HG02798 (cell line): ENCODE results near the gene GPR82.
A peak's percentile ranks its signal among the peaks of the same experiment; 100 is the strongest.
"Not testable (repeated sequence)": the region's sequence is repeated elsewhere in the genome, so short reads cannot be mapped to it uniquely, and the experiment has no call there.

ENCODE experiments used
- ATAC-seq: cut with Tn5 transposase; IDR thresholded peaks from one replicate; pipeline ENCODE4 v1.9.1; 2021; ENCODE audit warnings: mild to moderate bottlenecking; ENCODE audit not compliant: unreplicated experiment, poor library complexity

GPR82 gene

GRCh38 chrX:41716767-41717473, 7.1 kb upstream of the GPR82 start:
- no peak for ATAC-seq

DNA sequence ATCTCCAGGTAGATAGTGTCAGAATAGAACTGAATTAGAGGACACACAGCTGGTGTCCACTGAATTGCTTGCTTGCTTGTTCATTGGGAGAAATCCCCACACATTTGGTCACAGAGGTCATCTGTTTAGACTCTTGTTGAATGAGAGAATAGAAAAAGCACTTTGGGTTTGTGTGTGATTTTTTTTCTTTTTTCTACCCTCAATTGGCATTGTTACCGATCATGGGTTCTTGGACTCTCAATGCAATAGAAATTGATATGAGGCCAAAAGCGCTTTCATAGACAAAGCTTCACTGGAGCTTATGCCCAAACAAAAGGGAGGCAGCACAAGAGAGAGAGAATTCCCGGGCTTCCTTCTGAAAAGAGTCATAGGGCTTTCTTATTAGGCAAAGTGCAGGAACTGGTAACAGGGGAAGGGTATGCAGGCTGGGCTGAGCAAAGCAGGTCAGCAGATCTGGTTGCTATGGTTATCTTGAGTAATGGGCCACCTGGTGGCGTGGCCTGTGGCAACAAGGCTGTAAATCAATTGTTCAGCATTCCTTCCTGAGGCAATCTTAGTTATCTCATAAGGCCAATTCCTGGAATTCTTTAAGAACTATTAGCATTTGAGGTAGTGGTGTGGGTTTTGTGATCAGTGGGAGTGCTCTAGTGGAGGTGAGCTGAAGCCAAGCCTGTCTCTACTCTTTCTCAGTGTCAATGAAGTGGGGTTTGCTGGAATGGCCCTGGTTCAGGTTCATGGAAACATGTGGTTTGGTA, 5.3 kb upstream of the GPR82 start:
- ATAC-seq, result no peak

- ATAC-seq, result not testable (repeated sequence)
Observed at GRCh38 chrX:41719610-41720009, 4.4 kb upstream of the GPR82 start.

- peak; percentile 64 for ATAC-seq
Observed at GRCh38 chrX:41720125-41720779, 3.7 kb upstream of the GPR82 start.

DNA sequence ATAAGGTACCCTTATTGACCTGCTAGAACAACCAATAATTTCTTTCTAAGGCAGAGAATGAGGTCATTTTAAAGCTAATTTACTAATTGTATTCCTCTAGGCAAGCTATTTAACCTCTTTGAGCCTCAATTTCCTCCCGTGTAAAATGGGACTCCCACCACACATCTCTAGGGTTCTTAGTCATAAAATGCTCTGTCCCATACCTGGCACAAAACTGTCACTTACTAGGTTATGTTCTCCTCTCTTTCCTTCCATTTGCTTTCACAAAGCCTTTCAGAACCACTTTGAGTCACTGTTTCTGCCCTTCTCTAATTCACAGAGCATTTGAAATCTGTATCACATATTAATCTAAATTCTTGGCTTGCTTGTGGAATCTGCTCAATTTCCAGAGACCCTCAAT, 2.4 kb upstream of the GPR82 start:
- no peak for ATAC-seq

GRCh38 chrX:41722214-41722613, 1.8 kb upstream of the GPR82 start:
- ATAC-seq, result no peak

DNA sequence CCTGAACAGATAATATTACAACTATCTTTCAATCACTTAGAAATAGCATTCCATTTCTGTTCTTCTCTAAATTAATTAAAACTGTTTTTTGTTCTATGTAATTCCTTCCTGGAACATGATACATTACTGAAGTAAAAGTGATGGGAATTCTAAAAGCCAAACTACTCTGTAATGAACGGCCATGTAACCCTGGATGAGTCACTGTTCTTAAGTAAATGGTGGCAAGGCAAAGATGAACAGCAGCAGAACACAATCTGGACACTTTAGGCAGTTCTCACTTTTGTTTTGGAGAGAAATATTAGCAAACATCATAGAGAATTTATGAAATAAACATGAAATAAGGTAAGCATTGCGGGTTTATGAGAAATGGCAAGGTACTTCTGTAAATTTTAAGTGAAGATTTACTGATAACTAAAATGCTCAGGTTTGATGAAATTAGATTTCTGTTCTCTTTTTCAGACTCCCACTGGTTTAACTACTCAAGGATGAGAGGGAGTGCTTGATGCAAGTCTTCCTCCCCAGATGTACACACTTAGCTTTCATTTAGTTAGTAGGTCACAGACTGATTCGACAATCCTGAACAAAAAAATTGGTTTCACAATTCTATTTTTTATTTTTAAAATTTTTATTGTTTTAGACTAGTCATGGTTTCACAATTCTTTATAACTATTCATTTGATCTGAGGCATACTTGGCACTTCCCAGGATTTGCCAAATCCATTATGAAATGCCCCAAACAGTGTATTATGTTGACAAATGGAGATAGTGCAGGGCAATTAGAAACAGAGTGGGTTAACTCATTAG, 964 bp upstream of the GPR82 start:
- ATAC-seq, result no peak

GRCh38 chrX:41728125-41728524, 4.1 kb downstream of the GPR82 start:
- ATAC-seq, result no peak

GRCh38 chrX:41730081-41730480, 6.1 kb downstream of the GPR82 start:
- no peak for ATAC-seq

GRCh38 chrX:41732260-41732659, 8.3 kb downstream of the GPR82 start:
- no peak for ATAC-seq

- peak; percentile 98 for ATAC-seq
Observed at GRCh38 chrX:41733939-41734338, 10.0 kb downstream of the GPR82 start.

DNA sequence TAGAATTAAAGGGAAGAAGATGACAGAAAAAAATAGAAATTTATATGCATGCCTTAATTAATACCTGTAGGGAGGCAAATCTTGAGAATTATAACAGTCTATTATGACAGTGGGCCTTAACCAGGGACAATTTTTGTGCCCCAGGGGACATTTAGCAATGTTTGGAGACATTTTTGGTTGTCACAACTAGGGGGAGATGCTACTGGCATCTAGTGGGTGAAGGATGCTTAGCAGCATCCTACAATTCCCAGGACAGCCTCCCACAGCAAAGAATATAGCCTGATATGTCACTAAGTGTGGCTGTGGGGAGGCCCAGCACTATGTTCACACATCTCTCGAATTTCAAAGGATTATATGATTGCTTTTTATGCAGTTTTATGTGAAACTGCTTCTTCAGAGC, 10.5 kb downstream of the GPR82 start:
- no peak for ATAC-seq

- ATAC-seq, result no peak
Observed at GRCh38 chrX:41737065-41737464, 13.1 kb downstream of the GPR82 start.

- ATAC-seq, result no peak
Observed at GRCh38 chrX:41739871-41740270, 15.9 kb downstream of the GPR82 start.

GRCh38 chrX:41750716-41751115, 26.7 kb downstream of the GPR82 start:
- no peak for ATAC-seq

DNA sequence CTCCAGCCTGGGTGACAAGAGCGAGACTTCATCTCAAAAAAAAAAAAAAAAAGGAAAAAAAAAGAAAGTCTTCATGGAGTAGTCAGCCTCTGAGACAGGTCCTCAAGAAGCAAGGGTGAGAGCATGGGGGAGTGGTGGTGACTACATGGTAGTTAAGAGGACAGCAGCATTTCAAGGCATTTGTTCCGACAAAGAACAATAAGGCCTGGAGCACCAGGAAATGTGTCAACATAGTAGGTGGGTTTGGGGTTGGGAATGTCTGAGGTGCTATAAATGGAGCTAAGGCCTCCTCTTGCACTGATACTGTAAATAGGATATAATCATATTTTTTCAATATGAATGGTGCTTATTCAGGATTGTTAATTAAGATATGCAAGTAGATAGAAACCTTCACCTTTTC, 34.4 kb downstream of the GPR82 start:
- ATAC-seq, result no peak

DNA sequence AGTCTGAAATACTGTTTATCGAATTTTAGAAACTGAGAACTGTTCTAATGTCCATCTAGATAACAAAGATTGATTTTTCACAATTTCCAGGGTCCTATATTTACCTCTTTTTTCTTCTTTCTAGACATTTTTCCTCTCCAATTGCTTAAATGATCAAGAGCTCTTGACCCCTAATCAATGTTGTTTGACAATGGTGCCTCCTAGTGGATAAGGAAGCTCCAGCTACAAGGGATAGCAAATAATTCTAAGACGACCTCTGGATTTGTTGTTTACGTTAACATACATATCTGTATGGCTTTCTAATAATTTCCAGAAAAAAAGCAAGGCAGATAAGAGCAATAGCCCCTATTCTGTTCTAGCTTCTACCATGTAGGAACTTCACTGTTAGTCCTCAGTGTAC, 35.8 kb downstream of the GPR82 start:
- ATAC-seq, result no peak

DNA sequence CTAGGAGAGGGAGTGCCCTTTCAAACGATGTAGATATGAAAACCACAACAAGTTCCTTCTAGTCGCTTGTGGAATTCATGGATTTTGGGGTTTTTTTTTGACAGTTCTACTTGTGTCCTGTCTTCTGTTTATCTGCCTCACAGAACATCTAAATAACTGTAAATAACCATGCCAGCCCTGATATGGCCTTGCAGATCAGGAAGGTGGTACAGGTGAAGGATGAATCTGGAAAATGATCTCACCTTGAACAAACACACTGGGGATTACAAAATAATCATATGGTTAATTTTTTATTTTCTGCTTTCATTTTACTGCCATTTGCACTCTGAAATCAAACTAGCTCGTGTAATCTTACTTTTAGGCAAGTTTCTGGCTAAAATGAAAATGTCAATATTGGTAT, 37.2 kb downstream of the GPR82 start:
- ATAC-seq, result no peak

- ATAC-seq, result no peak
Observed at GRCh38 chrX:41761702-41762101, 37.7 kb downstream of the GPR82 start.

DNA sequence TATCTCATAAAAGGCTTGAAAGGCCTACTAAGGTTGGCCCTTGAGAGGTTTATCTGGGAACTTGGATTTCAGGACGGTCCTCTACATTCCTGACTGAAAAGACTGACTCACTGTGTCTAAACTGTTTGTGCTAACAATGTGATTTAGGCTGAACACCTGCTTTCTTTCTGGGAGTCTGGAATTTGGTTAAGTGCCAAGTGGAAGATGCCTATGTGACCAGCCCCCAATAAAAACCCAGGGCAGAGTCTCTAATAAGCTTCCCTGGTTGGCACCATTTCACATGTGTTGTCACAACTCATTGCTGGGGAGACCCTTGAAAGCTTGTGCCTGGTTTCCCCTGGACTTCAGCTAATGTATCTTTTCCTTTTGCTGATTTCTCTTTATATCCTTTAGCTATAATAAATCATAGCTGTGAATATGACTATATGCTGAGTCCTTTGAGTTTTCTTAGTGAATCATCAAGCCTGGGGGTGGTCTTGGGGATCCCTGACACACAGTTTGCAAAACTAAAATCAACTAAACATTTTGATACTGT, 55.1 kb downstream of the GPR82 start:
- no peak for ATAC-seq
